Retinal pigment epithelial cell (primary cell): ENCODE measurements around the gene MAML3.

Experiments
- DNase-seq: peaks from one replicate; pipeline ENCODE4 v3.0.0-alpha.2; 2010; ENCODE audit warnings: low read depth
- H3K4me3 ChIP-seq: 2 replicates; pipeline ENCODE4 v1.5.1; 2011; ENCODE audit warnings: mild to moderate bottlenecking, low read length, control low read depth, moderate library complexity
- TF ChIP-seq, protein P1 (sequence below): conservative IDR thresholded peaks from 2 replicates; pipeline ENCODE4 v1.5.1; 2011; ENCODE audit warnings: low read depth, low read length, control low read depth, inconsistent platforms

The MAML3 gene

DNA sequence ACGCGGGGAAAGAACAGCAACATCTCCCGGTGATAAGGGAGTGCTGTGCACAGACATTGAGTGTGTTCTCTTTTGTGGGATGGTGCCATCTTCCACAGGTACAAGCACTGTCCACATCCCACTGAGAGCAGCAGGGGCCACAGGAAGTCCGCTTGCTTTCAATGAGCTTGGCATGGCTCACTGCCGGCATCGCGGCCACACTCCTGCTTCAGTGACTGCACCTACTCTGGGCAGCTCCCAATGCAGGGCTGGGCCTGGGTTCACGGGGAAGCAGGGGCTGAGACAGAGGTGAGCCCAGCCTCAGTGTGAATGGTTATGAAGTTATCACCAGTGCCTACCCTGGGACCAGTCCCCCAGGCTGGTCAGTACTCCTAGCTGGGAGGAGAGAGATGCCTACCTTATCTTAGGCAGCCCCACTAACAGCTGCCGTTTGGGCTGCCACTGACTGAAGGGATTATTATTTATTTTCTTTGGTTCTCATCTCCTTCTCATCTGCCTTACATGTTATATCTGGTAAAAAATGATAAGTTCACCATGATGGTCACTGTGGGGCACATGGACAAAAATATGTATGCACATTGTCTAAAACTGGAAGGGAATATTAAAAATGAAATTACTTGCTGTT, 389.2 kb downstream of the MAML3 start:
- H3K4me3 ChIP-seq = no peak overlapping the region

DNA sequence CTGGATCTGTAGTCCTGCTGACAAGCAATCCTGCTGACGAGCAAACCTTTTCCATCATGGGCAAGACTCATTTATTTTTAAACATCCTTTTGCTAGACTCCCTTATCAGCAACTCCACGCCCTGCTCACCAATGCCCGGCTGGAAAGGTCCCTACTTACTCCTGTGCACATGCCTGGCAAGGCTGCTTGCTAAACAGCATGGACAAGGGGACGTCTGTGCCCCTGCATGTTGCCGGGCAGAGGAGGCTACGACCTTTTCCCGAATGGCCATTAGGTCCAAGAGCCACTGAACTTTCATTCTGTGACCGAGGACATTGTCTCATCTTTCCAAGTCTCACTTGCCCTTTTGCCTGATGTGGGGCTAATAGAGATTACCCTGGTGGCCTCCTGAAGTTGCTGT, 389.8 kb downstream of the MAML3 start:
- no peak overlapping the region for H3K4me3 ChIP-seq
- no peak for DNase-seq
- TF ChIP-seq, protein P1, sequence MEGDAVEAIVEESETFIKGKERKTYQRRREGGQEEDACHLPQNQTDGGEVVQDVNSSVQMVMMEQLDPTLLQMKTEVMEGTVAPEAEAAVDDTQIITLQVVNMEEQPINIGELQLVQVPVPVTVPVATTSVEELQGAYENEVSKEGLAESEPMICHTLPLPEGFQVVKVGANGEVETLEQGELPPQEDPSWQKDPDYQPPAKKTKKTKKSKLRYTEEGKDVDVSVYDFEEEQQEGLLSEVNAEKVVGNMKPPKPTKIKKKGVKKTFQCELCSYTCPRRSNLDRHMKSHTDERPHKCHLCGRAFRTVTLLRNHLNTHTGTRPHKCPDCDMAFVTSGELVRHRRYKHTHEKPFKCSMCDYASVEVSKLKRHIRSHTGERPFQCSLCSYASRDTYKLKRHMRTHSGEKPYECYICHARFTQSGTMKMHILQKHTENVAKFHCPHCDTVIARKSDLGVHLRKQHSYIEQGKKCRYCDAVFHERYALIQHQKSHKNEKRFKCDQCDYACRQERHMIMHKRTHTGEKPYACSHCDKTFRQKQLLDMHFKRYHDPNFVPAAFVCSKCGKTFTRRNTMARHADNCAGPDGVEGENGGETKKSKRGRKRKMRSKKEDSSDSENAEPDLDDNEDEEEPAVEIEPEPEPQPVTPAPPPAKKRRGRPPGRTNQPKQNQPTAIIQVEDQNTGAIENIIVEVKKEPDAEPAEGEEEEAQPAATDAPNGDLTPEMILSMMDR = no peak

More for the DNA sequence above, 389.2 kb downstream of the MAML3 start:
- no peak for DNase-seq
- TF ChIP-seq, protein P1 = no peak

DNA sequence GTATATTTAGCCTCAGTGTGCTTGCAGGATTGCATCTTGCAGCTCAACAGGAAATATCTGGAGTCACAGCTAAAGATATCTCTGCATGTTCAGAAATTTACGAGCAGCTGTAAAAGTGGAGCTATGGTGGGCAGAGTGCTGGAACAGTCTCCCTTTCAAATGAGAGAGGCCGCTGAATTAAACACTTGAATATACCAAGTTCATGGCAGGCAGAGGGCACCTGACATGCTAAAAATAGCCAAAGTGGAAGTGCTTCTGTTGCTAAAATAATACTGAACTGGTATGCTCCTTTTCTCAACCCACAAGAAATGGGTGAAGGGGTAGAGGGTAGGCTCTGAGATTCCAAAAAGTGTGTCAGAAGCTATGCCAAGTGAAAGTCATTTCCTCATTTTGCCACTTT, 390.3 kb downstream of the MAML3 start:
- no peak for DNase-seq
- TF ChIP-seq, protein P1 = no peak
- H3K4me3 ChIP-seq = no peak overlapping the region

DNA sequence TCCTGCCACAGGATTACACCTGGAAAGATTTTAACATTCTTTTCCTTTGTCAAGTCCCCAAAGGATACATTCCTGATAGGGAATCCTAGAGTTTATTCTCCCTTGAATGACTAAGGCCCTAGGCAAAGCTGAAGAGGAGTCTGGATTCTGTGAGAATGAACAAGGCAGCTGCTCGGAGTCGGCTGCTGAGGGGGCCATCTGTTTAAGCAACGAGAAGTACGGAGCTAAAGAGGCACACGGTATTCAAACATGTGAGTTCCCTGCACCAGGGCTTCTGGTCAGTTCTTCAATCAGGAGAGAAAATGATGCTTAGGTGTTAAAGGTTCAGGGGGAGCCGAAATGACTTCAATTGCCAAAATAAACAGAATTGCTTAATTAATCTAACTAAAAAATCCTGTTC, 390.8 kb downstream of the MAML3 start:
- no peak for DNase-seq
- TF ChIP-seq, protein P1 = no peak
- H3K4me3 ChIP-seq = no peak overlapping the region

DNA sequence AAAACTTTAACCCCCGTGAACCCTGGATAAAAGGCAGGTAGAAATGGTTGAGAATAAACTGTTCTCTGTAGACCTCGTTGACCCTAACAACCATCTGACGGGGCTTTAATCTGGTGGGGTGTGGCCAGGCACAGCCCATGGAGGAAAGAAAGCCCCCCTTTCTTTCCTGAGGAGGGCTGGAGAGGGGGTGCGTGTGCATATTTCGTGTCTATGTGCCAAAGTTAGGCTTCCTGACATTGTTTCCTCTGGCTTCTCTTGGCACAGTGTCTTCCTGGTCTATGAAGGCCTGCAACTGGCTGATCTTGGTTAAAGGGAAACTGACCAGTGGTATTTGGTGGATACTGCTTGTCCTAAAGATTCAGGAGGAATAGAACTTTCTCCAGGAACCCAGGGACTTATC, 391.3 kb downstream of the MAML3 start:
- no peak for DNase-seq
- no peak overlapping the region for H3K4me3 ChIP-seq
- TF ChIP-seq, protein P1 = no peak

DNA sequence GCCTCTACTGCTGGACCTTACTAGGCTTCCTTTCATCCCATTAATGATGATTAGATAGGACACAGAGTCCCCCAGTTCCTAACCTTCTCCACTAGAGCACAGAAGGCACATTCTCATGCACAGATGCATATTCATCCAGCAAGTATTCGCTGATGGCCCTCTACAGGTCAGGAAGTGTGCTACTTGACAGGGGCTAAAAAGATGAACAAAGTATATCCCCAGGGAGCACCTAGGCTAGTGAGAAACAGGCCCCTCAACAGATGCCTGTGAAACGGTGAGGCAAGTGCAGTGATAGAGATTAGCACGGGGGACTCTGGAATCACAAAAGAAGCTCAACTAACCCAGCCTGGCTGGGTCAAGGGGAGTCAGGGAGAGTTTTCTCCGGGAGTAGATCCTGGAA, 392.5 kb downstream of the MAML3 start:
- TF ChIP-seq, protein P1 = peak; percentile 49
- no peak overlapping the region for H3K4me3 ChIP-seq
- no peak for DNase-seq

DNA sequence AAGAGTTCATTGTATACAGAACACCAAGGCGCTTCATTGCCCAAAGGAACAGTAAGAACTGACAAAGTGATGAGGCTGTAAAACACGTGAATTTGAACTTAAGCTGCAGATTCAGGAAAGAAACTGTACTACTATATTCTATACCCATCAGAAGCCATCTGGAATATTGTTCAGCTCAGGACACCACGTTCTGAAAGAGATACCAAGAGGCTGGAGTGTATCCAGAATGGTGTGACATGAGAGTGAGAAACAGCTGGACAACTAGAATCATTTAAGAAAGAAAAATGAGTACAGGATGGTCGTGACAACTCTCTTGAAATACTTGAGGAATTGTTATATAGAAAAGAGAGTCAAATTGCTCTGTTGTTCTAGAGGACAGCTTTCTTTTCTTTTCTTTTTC, 393.4 kb downstream of the MAML3 start:
- TF ChIP-seq, protein P1 = no peak
- no peak overlapping the region for H3K4me3 ChIP-seq
- no peak for DNase-seq
